ENCODE results near the gene ATRNL1.
"Not testable (repeated sequence)": the region's sequence is repeated elsewhere in the genome, so short reads cannot be mapped to it uniquely, and the experiment has no call there.

Gene ATRNL1

GRCh38 chr10:115300080-115300479 is 206.9 kb downstream of the ATRNL1 start:
- H3K27ac ChIP-seq, result no peak overlapping the region
- no peak for TF ChIP-seq CTCF (conservative IDR thresholded peaks at IDR 0.05; ENCODE audit: low read depth)
- ChIA-PET CTCF (no interaction called here), POLR2A (ENCODE audit: low non-redundant PET) (interaction anchor here (0.5 kb wide), 1 partner anchor 760 kb away, joined by 3 read pairs; no protein-coding TSS in a partner anchor)
- DNase-seq (ENCODE audit: low spot score), result no peak

GRCh38 chr10:115319669-115320068 is 226.5 kb downstream of the ATRNL1 start:
- DNase-seq (ENCODE audit: low spot score); CTCF ChIA-PET; POLR2A ChIA-PET (ENCODE audit: low non-redundant PET); H3K27ac ChIP-seq: not testable (repeated sequence)

- DNase-seq (ENCODE audit: low spot score), result no peak
- H3K27ac ChIP-seq, result no peak overlapping the region
- ChIA-PET POLR2A (ENCODE audit: low non-redundant PET) (no interaction called here), CTCF (interaction anchor here (0.7 kb wide), 1 partner anchor 152 kb away, joined by 3 read pairs; no protein-coding TSS in a partner anchor)
- TF ChIP-seq CTCF (conservative IDR thresholded peaks at IDR 0.05; ENCODE audit: low read depth), result no peak
Measured at GRCh38 chr10:115321360-115321759, 228.2 kb downstream of the ATRNL1 start.

GRCh38 chr10:115328331-115328730 is 235.2 kb downstream of the ATRNL1 start:
- TF ChIP-seq CTCF (conservative IDR thresholded peaks at IDR 0.05; ENCODE audit: low read depth), result no peak
- ChIA-PET POLR2A (ENCODE audit: low non-redundant PET) (no interaction called here), CTCF (no interaction called here)
- H3K27ac ChIP-seq, result no peak overlapping the region
- DNase-seq (ENCODE audit: low spot score), result no peak

- POLR2A ChIA-PET (ENCODE audit: low non-redundant PET), result no interaction called here
- TF ChIP-seq CTCF (conservative IDR thresholded peaks at IDR 0.05; ENCODE audit: low read depth), result no peak
- CTCF ChIA-PET, result no interaction called here
- H3K27ac ChIP-seq, result no peak overlapping the region
- DNase-seq (ENCODE audit: low spot score), result peak; percentile 12
Measured at GRCh38 chr10:115335366-115335765, 242.2 kb downstream of the ATRNL1 start.

- peak; percentile 70 for TF ChIP-seq CTCF (conservative IDR thresholded peaks at IDR 0.05; ENCODE audit: low read depth)
- H3K27ac ChIP-seq, result no peak overlapping the region
- peak; percentile 65 for DNase-seq (ENCODE audit: low spot score)
- POLR2A ChIA-PET (ENCODE audit: low non-redundant PET), result no interaction called here
- CTCF ChIA-PET, result interaction anchor here (0.6 kb wide), 1 partner anchor 910 kb away, joined by 5 read pairs; no protein-coding TSS in a partner anchor
Measured at GRCh38 chr10:115355162-115355760, 262.1 kb downstream of the ATRNL1 start.

- POLR2A ChIA-PET (ENCODE audit: low non-redundant PET); DNase-seq (ENCODE audit: low spot score); CTCF ChIA-PET; H3K27ac ChIP-seq: not testable (repeated sequence)
Measured at GRCh38 chr10:115367920-115368319, 274.8 kb downstream of the ATRNL1 start.

GRCh38 chr10:115379064-115379463 is 285.9 kb downstream of the ATRNL1 start:
- H3K27ac ChIP-seq, result no peak overlapping the region
- no peak for TF ChIP-seq CTCF (conservative IDR thresholded peaks at IDR 0.05; ENCODE audit: low read depth)
- CTCF ChIA-PET, result no interaction called here
- POLR2A ChIA-PET (ENCODE audit: low non-redundant PET), result no interaction called here
- DNase-seq (ENCODE audit: low spot score), result no peak

Measured in RWPE1 (cell line).